GM18861 (cell line): ENCODE data around the gene RPS8.
A peak's percentile ranks its signal among the peaks of the same experiment; 100 is the strongest.
"Not testable (repeated sequence)": the region's sequence is repeated elsewhere in the genome, so short reads cannot be mapped to it uniquely, and the experiment has no call there.

Experiments used
- ATAC-seq: cut with Tn5 transposase; IDR thresholded peaks from one replicate; pipeline ENCODE4 v1.9.1; 2021; ENCODE audit not compliant: unreplicated experiment

The RPS8 gene

DNA sequence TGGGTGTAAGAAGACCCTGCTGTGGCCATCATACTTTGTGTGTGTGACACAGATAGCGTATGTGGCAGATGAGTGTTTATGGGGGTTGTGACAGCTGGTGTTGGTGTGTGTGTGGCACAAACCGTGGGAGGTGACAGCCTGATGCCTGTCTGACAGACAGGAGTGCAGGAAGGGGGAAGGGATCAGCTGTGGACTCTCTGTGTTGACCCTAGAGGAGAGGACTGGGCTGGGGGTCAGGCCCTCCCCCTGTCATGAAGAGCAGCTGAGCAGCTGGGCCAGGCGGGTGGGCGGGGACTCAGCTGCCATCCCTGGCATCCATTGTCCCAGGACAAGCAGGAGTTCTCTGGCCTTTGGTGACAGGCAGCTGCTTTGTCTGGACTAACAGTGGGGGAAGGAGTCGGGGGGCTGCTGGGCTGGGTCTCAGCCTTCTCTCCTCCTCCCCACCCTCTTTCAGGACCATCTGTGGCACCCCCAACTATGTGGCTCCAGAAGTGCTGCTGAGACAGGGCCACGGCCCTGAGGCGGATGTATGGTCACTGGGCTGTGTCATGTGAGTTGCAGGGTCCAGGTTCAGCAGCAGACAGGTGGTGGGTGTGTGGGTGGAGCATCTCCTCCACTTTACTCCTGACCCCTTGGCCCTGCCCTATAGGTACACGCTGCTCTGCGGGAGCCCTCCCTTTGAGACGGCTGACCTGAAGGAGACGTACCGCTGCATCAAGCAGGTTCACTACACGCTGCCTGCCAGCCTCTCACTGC is 27.1 kb downstream of the RPS8 start:
- ATAC-seq, result no peak

DNA sequence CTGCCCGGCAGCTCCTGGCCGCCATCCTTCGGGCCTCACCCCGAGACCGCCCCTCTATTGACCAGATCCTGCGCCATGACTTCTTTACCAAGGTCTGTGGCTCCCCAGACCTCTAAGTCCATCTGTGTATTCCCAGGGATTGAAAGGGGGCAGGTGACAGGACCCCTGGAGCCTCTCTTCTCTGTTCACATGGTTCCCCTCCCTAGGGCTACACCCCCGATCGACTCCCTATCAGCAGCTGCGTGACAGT is 27.6 kb downstream of the RPS8 start:
- no peak for ATAC-seq

DNA sequence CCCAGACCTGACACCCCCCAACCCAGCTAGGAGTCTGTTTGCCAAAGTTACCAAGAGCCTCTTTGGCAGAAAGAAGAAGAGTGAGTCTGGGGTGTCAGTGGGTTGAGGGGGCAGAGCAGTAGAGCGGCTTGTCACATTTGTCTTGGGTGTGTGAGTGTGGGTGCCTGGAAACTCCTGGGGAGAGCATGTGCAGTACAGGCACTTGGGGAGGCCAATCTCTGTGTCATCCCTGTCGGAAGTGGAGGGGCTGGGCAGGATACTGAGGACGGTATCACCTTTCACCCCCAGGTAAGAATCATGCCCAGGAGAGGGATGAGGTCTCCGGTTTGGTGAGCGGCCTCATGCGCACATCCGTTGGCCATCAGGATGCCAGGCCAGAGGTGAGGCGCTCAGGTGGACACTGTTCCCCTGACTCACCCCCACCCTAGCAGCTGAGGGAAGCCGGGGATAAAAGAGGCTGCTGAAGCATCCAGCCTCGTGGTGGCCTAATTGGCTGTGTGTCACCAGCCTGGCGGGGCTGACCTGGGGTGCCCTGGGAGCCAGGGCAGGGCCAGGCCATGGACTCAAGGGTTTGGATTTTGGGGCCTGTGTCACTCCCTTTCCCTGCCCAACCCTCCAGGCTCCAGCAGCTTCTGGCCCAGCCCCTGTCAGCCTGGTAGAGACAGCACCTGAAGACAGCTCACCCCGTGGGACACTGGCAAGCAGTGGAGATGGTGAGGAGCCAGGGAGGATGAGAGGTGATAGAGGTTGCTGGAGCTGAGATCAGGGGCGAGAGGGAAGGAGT is 28.2 kb downstream of the RPS8 start:
- ATAC-seq, result no peak

GRCh38 chr1:44805311-44806024 is 30.1 kb downstream of the RPS8 start:
- ATAC-seq, result no peak

DNA sequence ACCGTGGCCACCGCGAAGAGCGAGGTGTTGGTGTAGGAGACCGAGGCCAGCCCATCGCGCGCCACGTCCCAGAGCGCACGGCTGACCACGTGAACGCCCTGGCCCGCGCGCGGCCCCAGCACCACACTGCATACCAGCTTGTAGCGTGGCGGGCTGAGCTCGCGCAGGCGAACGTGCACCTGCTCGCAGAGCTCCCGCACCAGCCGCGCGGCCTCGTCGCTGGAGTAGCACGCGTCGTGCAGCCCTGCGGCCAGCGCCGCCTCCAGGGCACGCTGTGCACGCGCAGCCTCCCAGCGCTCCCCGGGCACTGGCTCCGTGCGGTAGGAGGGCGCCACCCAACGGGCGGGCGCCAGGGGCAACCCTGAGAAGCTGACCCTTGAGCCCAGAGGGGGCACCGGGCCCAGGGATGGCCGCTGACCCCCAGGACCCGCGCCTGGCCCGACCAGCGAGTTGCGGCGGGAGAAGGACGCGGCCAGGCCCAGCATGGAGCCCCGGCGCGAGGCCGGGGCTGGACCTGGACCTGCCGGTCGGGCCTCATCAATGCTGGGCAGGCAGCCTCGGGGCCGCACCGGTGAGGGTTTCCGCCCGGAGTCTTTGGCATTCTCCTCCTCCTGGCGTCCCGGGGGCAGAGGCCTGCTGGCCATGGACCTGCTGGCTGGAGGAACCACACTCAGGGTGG is 30.8 kb downstream of the RPS8 start:
- ATAC-seq, result no peak

DNA sequence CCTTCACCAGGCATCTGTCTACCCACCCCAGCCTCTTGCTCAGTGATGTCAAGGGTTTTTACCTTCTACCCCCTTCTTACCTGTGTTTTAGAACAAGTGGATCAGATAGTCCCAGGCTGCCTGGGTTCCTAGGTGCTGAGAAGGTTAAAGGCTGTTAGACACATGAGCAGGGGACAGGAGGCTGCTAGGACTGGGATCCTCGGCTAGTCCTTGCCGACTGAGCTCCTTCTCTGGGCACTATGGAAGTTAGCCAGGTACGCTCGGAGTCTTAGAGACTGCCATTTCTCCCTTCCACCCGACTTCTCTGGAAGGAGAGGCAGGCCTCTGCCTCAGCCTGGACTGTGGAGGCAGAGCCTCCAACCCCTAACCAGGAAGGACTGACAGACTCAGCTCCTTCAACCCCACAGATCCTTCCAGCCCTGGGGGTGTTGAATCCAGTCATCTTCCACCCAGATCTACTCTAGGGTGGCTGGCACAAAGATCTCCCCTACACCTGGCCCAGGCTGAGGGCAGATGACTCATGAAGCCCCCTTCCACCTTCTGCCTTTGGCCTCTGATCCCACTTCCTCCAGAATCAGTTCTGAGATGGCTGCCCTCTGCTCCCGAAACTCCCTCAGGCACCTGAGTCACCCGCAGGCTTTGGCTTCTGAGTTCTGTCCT is 31.5 kb downstream of the RPS8 start, which contains the start of gene DYNLT4:
DYNLT4 (minus strand) TSS at position 648 of the 660 bp plus-strand sequence. CDS start 683 bp downstream, outside the sequence.
- no peak for ATAC-seq

GRCh38 chr1:44807364-44808062 is 32.2 kb downstream of the RPS8 start:
- peak; percentile 17 for ATAC-seq

DNA sequence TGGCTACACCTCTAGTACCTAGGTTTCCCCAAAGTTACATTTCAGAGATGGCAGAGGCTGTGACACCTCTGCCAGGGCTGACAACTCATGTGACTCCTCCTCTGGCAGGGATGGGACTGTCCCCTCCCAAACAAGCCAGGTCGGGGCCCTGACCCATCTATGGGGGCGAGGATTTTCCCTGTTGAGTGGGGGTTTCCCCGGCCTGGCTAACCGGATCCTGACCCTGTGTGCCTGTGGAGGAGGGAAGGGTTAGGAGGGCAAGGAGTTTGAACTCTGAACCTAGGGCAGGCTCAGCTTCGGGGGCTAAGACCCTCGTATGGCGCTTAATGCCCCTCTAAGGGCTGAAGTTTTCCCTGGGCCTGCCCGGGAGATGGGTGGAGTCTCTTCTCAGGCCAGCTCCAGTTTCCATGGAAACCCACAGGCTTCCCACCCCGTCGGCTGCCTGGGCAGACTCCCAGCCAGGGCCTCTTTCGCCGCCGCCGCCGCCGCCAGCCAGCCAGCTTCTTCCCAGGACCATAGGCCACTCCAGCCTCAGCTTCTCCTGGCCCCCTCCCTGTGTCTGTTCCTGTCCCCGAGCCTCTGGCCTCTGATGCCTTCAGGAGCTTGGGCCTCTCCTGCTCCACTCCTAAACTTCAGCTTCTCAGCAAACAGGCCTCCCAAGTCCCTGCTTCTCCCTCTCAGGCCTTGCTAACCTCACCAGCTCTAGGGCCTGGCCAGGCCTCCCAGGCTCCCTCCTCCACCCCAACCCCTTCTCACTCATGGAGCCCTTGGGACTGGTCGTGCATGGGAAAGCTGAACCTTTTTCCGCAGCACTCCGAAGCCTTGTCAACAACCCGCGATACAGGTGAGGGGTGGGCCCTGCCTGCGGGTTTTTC is 33.0 kb downstream of the RPS8 start, which contains the start of gene BTBD19:
BTBD19 (plus strand) TSS at position 461 of the 875 bp plus-strand sequence; CDS start at position 759, 298 bp downstream.
- peak; percentile 29 for ATAC-seq

GRCh38 chr1:44808938-44809917 is 33.9 kb downstream of the RPS8 start:
- ATAC-seq, result peak; percentile 47

GRCh38 chr1:44810101-44810761 is 34.9 kb downstream of the RPS8 start:
- no peak for ATAC-seq

GRCh38 chr1:44810762-44811105 is 35.4 kb downstream of the RPS8 start:
- ATAC-seq, result not testable (repeated sequence)

DNA sequence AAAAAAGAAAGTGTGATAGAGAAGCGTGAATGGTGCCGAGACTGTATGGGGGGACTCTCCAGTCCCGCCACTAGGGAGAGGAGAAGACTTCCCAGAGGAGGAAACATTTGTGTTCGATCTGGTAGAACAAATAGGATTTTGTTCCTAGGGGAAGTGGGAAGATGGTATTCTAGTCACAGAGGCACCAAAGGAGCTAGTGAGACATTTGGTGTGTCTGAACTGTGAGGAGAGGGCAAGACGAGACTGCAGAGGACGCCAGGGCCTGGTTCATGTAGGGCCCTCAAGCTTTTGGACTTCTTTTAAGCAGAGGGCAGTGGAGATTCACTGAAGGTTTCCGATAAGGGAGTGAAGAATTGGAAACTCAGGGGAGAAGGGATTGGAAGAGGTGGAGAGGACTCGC is 35.9 kb downstream of the RPS8 start:
- no peak for ATAC-seq

- no peak for ATAC-seq
These were observed 37.6 kb downstream of the RPS8 start for GRCh38 chr1:44812822-44813543.

DNA sequence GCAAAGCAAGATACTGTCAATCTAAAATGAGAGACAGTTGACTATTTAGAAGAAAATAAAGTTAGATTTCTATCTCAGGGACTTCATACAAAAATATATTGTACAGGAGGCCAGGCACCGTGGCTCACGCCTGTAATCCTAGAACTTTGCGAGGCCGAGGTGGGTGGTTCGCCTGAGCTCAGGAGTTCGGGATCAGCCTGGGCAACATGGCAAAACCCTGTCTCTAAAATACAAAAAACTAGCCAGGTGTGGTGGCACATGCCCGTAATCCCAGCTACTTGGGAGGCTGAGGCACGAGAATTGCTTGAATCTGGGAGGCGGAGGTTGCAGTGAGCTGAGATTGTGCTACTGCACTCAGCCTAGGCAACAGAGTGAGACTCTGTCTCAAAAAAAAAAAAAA is 40.6 kb downstream of the RPS8 start:
- not testable (repeated sequence) for ATAC-seq

- ATAC-seq, result no peak
These were observed 42.0 kb downstream of the RPS8 start for GRCh38 chr1:44817307-44817706.

DNA sequence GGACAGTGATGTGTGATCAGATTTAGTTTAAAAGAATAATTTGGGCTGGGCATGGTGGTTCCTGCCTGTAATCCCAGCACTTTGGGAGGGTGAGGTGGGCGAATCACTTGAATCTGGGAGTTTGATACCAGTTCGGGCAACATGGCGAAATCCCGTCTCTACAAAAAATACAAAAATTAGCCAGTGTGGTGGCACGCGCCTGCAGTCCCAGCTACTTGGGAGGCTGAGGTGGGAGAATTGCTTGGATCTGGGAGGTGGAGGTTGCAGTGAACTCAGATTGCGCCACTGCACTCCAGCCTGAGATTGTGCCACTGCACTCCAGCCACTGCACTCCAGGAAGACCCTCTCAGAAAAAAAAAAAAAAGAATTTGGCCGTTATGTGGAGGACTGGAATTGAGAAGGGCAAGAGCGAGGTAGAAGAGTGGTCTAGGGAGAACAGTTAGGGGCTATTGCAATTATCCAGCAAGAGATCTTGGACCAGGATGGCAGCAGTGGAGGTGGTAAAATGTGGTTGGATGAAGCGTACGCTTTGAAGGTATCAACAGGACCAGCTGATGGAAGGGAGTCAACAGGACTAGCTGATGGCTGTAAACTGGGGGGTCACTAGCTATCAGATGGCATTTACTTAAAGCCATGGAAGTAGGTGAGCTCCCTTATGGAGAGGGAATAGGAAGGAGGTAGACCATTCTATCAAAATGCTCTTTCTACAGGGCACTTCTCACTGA is 42.6 kb downstream of the RPS8 start:
- ATAC-seq, result no peak
